Dedifferentiated amniotic fluid mesenchymal stem cell (primary cell): ENCODE results near the gene PXDN.
"Not testable (repeated sequence)": the region's sequence is repeated elsewhere in the genome, so short reads cannot be mapped to it uniquely, and the experiment has no call there.

Source experiments
- DNase-seq: peaks from one replicate; pipeline ENCODE4 v3.0.0-alpha.2; 2016; ENCODE audit errors: extremely low spot score

PXDN gene

DNA sequence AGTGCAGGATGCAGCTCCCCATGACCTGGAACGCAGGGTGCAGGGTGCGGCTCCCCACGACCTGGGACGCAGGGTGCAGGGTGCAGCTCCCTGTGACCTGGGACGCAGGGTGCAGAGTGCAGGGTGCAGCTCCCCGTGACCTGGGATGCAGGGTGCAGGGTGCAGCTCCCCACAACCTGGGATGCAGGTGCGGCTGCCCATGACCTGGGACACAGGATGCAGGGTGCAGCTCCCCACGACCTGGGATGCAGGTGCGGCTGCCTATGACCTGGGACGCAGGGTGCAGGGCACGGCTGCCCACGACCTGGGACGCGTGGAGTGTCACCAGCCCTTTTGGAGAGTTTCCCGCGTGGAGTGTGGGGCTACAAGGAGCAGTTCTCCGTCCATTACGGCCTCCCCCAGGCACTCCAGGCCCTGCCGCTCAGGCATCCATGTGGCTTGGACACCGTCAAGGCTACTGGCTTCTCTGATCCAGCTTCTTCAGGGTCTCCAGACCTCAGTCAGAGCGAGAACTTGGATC, 38.7 kb downstream of the PXDN start:
- no peak for DNase-seq

DNA sequence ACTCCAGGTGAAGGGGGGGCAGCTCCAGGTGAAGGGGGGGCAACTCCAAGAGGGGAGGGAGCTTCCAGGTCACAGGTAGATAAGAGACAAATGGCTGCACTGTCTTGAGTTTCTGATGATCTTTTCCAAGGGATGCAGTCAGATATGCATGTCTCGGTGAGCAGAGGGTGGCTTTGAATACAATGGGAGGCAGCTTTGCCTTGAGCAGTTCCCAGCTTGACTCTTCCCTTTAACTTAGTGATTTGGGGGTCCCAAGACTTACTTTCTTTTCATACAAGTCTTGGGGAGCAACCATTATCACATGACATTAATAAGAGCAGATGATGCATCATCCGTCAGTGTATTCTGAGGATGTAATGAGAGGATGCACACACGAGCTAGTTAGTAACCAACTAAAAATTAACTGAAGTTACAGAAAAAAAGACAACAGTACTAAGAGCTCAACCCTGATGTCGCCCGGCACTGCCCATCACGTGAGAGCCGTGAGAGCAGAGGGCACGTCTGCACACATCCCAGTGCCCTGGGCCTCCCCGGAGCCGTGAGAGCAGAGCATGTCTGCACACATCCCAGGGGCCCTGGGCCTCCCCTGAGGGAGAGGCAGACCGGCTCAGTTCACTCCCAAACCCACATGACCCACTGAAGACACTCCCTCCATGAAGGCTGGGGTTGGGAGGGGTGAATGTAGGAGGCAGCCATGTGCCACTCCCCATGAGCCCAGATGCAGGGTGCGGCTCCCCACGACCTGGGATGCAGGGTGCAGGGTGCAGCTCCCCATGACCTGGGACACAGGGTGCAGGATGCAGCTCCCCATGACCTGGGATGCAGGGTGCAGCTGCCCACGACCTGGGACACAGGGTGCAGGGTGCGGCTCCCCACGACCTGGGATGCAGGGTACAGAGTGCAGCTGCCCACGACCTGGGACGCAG, 39.4 kb downstream of the PXDN start:
- DNase-seq: no peak

DNA sequence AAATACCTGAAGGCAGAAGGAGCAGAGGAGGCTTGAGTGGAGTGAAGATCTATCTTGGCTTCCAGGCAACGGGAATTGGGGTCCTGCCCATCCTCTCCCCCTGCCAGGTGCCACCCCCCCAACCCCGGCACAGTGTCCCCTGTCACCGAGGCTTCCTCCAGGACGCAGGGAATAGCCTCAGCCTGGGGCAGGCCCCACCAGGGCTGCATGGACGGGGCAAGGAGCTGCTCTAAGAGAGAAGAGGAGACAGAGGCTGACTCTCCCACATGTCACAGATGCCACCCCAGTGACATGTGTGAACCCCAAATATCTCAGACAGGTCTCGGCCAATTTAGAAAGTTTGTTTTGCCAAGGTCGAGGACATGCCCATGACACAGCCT, 42.1 kb downstream of the PXDN start:
- no peak for DNase-seq

DNA sequence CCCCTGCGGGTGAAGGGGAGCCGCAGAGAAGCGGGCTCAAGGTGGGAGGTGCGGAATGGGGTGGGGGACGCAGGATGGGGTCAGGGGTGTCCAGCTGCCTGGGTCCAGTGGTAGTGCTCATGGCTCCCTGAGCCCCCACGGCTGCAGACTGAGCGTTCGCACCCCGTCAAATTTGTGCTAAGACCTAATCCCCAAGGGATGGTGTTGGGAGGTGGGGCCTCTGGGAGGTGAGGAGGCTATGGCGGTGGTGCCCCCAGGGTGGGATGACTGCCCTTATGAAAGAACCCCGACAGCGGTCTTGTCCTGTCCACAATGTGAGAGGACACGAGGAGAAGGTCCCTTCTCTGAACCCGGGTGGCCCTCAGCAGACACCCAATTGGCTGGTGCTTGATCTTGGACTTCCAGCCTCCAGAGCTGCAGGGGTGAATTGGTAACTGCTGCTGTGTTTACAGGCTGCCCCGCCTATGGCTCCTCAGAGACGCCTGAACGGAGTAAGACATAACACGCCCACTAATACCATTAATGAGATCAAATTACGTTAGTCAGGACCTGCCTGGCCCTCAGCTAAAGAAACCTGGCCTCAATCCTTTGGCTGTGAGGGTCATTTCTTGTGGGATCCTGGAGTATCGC, 42.6 kb downstream of the PXDN start:
- DNase-seq: no peak

DNA sequence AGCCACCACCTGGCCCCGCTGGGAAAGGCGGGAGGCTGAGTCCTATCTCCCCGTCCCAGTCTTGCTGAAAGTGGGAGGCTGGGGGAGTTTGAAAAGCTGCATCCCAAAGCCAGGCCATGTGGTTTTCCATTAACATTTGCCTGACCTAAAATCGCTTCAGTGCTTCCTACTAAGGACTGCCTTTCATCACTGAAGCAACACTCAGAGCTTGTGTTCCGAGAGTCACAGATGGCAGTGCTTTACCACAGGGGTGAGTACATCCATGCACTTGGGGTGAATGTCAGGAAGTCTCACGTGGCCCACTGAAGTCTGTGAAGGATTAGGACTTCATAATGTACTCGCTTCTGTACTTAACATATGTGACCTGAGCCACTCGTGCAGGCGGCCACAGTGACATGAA, 43.3 kb downstream of the PXDN start:
- DNase-seq: no peak

DNA sequence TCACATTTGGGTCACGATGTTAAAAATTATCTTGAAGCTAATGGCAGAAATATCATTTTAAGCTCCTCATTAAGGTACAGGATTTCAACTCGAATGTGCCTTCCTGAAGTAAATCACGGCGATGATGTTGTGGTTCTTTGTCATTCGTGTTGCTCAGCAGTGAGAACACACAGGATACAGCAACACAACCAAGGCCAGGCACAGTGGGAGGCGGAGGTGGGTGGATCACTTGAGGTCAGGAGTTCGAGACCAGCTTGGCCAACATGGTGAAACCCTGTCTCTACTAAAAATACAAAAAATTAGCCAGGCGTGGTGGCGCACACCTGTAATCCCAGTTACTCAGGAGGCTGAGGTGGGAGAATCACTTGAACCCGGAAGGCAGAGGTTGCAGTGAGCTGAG, 43.9 kb downstream of the PXDN start:
- DNase-seq: not testable (repeated sequence)

DNA sequence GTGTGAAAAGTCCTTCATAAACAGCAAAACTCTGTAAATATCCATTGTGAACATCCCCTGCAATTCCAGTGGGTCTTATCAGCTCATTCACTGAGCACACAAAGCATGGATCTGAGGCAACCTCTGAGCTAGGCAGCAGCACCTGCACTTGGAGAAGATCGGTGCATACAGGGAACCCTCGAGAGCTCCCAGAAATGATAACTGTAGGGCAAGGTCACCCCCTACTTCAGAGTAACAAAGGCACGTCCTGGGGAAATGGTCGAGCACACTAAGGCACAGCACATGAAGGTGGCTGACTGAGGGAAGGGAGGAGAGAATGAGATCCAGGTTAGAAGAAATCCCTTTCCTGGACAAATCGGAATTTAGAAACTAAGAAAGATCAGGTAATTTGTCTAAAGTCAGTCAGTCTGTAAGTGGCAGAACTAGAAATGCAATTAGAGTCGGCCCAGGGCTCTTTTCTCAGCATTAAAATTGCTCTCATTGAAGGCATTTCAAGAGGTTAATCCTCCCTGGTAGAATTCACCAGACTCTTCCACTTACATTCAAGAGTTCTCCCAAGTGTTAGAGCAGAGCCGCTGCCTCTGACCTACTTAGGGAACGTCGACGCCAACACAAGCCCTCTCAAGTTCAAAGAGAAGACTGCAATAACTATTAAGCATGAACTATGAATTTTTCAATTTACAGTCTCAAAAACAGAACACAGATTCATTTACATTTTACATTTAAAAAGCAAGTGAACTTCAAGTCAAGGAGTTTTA, 45.9 kb downstream of the PXDN start:
- DNase-seq: no peak

DNA sequence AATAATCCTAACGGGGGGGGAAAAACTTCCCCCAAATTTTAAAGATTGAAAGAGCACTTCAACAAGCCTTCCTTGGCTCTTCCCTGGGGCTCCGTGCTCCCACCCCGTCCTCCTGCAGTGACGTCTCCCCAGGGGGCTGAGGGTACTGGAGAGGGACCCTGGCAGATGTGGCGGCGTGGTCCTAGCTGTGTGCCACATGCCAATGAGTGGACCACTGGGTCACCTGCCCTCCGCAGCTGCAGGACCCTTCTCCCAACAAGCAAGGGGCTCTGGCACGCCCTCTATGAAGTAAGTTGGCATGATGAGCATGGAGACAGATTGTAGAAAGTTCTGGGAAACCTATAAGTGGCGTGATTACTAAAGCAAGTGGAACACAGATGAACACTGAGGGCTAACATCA, 46.7 kb downstream of the PXDN start:
- DNase-seq: no peak

DNA sequence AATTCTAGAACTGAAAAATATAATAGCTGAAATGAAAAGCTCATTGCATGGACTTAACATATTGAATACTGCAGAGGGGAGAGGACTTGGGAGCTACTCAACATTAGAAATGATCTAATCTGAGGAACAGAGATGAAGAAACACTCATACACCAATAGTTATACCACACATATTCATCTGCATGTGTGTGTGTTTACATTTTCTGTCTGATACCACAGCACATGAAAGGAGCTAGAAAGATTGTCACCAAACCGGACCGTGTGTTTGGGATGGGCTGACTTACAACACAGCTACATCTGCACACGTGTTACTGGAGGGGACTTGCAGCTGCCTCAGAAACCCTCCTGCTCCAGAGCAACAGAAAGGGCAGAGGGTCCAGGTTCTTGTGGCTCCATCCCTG, 47.8 kb downstream of the PXDN start:
- no peak for DNase-seq

DNA sequence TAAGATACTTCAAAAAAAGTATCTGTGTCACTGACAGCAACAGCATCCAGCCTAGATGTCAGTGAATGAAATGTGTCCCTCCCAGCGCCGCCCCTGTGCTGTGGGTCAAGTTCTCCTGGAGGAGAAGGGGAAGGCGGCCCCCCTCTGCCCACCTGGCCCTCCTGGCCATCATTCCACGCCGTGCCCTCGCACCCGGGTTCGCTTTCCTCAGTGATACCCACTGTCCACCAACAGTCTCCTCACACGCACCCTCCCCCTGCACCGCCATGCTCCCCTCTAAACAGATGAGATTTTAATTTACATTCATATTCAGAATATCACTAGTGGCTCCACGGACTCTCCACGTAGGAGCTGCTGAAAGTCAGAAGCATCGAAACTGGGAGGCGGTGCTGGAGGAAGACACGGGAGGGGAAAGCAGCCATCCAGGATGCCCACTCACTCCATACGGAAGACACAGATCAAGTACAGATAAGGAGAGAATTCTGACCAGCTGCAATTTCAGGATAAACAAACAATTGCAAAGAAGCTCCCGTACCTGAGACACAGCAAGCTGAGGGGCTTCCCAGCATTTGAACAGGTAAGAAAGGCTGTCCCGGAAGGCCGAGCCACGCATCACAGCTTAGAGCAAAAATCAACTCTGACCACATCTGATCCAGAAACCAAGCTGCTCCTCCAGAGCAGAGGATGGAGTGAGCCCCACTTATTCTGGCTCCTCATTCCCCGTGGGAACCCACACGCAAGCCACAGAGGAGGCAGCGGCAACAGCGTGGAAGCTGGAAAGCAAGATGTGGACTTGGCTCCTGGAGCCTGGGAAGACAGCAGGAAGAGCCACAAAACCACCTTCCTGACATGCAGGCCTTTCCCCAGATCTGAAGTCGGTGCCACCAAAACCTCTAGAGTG, 49.7 kb downstream of the PXDN start:
- DNase-seq: no peak

DNA sequence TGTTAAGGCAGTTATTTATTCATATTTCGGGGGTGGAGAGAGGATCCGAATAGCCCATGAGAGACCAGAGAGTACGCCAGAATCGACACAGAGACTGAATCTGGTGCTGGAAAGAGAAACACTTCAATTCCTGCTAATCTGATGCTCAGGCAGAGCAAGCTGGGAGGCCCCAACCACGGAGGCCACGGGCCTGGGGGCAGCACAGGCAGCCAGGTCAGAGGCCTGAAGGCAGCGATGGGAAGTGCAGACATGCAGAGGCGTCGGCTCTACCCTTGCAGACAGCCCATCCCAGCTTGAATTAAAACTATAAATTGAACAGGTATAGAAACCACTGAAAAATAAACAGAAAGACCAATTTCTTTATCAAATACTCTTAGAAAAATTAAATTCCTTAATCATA, 50.6 kb downstream of the PXDN start:
- DNase-seq: no peak

DNA sequence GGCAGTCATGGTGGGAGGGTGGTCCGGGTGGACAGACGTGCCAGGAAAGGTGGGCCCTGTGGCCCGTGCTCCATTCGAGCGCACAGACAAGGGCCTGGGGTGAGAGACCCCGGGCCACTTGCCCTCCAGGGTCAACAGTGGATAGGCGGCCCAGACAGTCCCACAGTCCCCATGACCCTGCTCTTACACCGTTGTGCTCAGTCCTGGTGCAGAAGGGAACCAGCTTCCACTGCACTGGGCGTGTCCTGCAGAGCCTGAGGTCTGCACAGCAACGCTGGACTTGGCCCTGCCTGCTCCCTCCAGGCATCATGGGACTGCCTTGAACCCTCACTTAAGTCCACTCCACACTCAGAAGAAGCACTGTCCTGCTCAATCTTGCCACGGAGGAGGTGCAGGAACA, 52.0 kb downstream of the PXDN start:
- no peak for DNase-seq

DNA sequence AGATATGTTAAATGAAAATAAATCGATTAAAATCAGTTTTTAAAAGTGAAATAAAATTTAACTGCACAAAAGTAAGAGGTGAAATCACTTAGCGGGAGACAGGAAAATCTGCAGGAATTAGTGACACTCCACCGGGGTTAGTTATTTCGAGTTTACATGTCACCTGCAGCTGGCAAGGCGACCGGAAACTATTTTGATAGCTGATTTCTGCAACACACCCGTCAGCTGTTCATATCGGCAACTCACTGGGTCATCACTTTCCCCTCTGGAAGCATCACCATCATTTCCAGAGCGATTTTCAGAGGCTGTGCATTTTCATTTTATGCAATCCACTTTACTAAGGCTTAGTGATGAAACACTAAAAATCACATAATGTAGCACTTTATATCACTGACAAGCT, 52.9 kb downstream of the PXDN start:
- DNase-seq: no peak

DNA sequence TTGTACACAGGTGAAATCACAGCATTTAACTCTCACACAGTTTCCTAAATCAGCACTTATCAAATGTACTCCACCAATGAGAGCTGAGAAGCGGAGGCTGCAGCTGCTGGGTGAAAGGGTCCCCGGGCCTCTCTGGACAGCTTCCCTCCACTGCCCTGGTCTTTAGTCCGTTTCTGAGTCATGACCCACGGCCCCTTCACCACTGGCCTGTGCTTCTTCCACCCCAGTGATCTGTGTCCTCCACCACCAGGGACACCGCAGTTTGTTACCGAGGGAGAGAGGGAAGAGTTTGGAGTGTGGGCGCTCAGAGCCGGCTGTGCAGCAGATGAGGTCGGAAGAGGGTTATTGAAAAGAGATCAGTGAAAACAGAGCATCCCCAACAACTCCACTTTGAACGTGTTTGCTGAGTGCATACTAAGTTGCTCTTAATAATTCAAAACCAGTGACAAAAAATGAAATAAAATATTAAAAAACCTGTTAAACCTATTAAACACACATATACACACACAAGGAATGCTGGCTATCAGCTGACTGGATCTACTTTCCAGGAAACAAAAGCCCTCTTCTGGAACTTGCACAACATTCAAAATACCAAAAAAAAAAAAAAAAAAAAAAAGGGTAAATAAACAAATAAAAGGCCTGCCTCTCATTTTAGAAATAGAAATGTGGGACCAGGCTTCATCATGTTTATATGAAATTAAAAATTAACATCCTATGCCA, 54.1 kb downstream of the PXDN start:
- no peak for DNase-seq

DNA sequence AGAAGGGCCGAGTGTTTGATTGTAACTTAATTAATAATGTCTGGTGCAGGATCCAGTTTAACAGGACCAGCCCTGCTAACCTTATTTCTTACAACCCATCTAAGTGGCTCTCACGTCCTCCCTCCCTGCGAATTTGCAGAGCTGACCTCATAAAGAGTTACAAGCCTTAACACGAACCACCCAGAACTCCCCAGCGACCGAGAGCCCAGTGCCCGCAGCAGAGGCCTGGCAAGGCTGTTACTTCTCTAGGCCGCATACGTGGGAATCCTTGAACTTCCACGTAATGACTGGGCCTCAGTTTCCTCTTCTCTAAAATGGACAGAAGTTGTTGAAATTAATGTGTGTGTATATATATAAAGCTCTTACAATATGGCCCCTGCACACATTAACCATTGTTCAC, 55.5 kb downstream of the PXDN start:
- no peak for DNase-seq

DNA sequence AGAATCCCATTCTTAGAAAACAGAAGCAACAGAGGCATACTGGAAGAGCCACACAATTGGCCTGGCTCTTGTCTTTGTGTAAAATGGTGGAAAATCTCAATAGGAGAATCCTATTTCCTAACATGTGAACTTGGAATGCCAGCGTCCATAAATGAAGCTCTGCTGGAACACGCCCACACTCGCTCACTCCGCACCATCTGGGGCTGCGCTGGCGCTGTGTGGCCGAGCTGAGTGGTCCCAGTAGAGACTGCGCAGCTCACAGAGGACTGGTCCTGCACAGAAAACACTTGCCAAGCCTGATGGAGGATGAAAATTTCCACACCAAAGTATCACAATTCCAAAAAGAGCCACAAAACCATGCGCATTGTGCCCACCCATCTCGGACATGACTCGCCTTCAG, 56.2 kb downstream of the PXDN start:
- no peak for DNase-seq

DNA sequence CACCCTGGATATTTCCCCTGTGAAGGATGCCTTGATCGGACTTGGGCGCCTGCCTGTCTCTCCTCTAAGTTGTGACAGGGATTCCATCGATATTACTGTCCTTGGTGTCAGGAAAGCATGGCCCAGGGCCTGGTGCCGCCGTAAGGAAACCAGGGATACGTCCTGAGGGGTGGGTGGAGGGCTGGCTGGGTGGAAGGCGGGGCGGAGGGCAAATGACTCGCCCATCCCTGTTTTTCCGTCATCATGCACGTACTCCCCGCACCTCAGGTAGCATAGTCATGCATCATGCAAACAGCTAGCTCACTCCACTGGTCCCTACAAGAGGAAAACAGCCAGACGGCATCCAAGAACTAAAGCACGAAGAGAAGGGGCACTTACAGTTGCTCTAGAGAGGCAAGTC, 57.1 kb downstream of the PXDN start:
- DNase-seq: no peak

DNA sequence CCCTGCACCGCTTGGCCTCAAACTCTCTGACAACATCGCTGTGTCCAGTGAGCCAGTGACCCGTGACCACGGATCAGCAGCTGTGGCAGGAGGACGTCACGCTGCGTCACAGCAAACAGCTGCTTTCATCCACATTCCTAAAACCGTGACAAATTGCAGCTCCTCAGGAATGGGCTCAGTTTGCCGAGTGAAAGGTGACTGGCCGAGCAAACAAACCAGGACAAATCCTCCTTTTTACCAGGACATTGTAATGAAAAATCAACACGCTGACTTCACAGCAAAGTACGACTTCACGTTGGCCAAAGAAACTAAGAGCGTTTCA, 57.6 kb downstream of the PXDN start:
- peak; percentile 54 for DNase-seq

DNA sequence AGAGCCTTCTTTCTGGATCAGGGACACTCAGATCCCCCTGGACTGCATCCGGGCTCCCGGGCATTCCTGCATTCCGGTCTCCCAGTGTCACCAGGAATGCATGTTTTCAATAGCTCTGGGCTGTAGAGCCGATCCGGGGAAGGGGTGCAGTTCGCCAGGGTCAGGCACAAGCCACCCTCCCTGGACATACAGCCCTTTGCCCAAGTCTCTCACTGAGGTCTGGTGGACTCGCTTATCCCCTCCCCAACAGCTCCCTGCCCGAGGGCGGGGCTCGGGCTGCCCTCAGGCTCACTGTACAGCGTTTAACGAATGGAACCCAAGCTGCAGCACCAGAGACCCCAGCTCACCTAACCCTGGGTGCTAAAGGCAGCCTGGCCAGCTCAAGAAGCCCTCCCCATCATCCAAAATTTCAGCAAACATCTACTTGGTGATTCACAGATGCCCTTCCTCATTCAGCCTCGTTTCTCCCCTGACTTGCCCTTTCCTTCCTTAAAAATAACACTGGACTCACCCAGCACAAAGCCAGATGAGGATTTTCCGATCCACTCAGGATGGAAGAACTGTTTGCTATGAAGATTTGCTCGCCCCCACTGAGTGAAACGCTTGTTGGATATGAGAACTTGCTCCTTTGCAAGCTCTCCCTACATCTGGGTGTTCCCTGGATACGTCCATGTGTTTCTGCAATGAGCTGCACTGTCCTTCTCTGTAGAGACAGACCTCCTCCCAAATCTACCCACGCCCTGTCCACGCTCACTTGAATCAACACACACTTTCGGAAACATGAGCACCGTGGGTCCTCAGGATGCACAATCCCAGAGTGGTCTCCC, 58.1 kb downstream of the PXDN start:
- DNase-seq: peak; percentile 24
